Activated naive CD4-positive, alpha-beta T cell treated with anti-CD3 and anti-CD28 coated beads, Interleukin-2, amount 50 U/mL, for 24 hours (primary cell): ENCODE measurements around the gene OTOP3.

ENCODE experiments used
- H3K27ac Mint-ChIP-seq: one replicate; pipeline ENCODE4 v1.8.0; 2021; ENCODE audit warnings: mild to moderate bottlenecking, mixed read lengths
- H3K27me3 Mint-ChIP-seq: one replicate; pipeline ENCODE4 v1.8.0; 2021; ENCODE audit warnings: mixed read lengths
- H3K36me3 Mint-ChIP-seq: one replicate; pipeline ENCODE4 v1.8.0; 2021; ENCODE audit warnings: mixed read lengths
- H3K4me1 Mint-ChIP-seq: one replicate; pipeline ENCODE4 v1.8.0; 2021; ENCODE audit warnings: mixed read lengths
- H3K4me3 Mint-ChIP-seq: one replicate; pipeline ENCODE4 v1.8.0; 2021; ENCODE audit warnings: mild to moderate bottlenecking, mixed read lengths
- H3K9me3 Mint-ChIP-seq: one replicate; pipeline ENCODE4 v1.8.0; 2021; ENCODE audit warnings: mixed read lengths

The OTOP3 gene

DNA sequence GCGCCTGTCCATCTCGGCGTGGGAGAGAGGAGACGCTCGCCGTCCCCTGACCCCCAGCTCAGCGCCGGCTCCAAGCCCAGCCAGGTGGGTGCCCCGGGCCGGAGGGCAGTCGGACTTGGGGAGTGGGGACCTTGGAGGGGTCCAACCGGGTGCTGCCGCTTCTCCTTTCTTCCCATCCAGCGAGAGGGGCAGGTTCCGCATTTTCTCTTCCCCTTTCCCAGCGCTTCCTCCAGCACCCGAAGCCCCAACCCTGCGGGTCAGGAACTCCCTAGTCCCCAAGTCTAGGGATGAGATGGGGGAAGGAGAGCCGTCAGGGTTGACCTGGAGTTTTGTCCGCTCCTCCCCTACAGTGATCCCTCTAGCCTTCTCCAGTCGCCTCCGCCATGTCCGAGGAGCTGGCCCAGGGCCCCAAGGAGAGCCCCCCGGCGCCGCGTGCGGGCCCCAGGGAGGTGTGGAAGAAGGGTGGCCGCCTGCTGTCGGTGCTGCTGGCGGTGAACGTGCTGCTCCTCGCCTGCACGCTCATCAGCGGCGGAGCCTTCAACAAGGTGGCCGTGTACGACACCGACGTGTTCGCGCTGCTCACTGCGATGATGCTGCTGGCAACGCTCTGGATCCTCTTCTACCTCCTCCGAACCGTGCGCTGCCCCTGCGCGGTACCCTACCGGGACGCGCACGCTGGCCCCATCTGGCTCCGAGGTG is 11.3 kb upstream of the OTOP3 start, which contains the start of gene OTOP2:
Gene OTOP2, plus strand, starts transcription at position 24 of the 699 bp plus-strand sequence. Its CDS starts 360 bp downstream, at position 384.
- no peaks in the 10 kb centered on the region for H3K9me3 Mint-ChIP-seq
- peaks cover 2% of the 10 kb centered on the region for H3K36me3 Mint-ChIP-seq
- H3K27ac Mint-ChIP-seq = no peak within 1 kb of the TSS
- H3K27me3 Mint-ChIP-seq = peaks cover 39% of the 10 kb centered on the region
- H3K4me1 Mint-ChIP-seq = peaks cover 11% of the 10 kb centered on the region
- peak within 1 kb of the TSS; percentile 60 for H3K4me3 Mint-ChIP-seq

DNA sequence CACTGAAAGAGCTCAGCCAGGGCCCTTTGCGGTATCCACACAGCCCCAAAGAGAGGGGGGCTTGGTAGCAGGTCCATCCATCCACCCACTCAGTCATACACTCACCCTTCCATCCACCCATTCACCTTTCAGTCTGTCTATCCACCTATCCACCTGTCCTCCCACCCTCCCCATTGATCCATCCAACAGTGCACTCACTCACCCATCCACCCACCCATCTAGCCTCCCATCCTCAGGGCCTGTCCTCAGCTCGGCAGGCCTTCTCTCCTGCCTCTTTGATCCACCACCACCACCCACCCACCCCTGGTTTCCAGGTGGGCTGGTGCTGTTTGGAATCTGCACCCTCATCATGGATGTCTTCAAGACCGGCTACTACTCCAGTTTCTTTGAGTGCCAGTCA is 10.5 kb upstream of the OTOP3 start:
- peaks cover 2% of the 10 kb centered on the region for H3K36me3 Mint-ChIP-seq
- peaks cover 44% of the 10 kb centered on the region for H3K27me3 Mint-ChIP-seq
- no peak overlapping the region for H3K27ac Mint-ChIP-seq
- peaks cover 11% of the 10 kb centered on the region for H3K4me1 Mint-ChIP-seq
- no peaks in the 10 kb centered on the region for H3K9me3 Mint-ChIP-seq
- no peak overlapping the region for H3K4me3 Mint-ChIP-seq

DNA sequence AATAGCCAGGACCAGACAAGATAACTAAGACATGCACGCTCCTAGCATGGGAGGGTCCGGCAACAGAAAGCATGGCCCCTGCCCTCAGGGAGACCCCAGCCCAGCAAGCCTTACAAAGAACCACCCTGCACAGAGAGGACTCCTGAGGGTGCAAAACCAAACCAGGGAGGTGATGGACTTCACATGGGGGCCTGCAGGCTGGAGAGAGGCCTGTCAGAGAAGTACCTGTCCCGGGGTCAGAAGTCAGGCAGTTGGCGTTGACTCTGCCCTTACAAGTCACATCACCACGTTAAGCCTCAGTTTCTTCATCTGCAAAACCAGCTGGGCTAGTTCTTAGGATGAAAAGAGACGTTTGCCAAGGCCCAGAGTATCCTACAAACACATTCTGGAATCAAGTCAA is 6.9 kb upstream of the OTOP3 start:
- Mint-ChIP-seq H3K36me3 (peaks cover 2% of the 10 kb centered on the region), H3K27ac (no peak overlapping the region), H3K9me3 (no peaks in the 10 kb centered on the region), H3K27me3 (peaks cover 51% of the 10 kb centered on the region), H3K4me3 (no peak overlapping the region), H3K4me1 (peaks cover 6% of the 10 kb centered on the region)

DNA sequence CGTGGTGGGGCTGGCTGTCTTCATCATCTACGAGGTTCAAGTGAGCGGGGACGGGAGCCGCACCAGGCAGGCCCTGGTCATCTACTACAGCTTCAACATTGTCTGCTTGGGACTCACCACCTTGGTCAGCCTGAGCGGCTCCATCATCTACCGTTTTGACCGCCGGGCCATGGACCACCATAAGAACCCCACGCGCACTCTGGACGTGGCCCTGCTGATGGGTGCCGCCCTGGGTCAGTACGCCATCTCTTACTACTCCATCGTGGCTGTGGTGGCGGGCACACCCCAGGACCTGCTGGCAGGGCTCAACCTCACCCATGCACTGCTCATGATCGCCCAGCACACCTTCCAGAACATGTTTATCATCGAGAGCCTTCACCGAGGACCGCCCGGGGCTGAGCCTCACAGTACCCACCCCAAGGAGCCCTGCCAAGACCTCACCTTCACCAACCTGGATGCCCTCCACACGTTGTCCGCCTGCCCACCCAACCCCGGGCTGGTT is 5.1 kb upstream of the OTOP3 start:
- H3K4me1 Mint-ChIP-seq = no peaks in the 10 kb centered on the region
- H3K9me3 Mint-ChIP-seq = no peaks in the 10 kb centered on the region
- peaks cover 2% of the 10 kb centered on the region for H3K36me3 Mint-ChIP-seq
- H3K4me3 Mint-ChIP-seq = no peak overlapping the region
- peaks cover 41% of the 10 kb centered on the region for H3K27me3 Mint-ChIP-seq
- H3K27ac Mint-ChIP-seq = no peak overlapping the region

DNA sequence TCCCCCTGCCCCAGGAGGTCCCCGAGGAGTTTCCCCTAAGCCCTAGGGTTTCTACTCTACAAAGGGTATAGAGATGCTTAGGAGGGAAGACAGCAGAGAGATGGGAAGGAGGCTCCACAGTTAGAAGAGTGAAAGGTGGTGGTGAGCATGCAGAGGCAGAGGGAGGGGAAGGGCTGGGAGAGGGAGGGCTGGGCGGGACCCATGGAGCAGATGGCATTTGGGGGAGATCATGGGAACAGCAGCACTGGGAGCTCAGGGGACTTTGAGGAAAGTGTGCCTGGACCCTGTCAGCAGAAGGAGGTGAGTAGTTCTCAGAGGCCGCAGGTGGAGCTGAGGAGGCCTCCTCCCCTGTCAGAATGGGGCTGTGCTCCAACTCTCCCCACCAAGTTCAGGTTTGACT is 650 bp upstream of the OTOP3 start:
- H3K36me3 Mint-ChIP-seq = peaks cover 2% of the 10 kb centered on the region
- no peaks in the 10 kb centered on the region for H3K4me1 Mint-ChIP-seq
- no peak overlapping the region for H3K4me3 Mint-ChIP-seq
- peaks cover 36% of the 10 kb centered on the region for H3K27me3 Mint-ChIP-seq
- no peaks in the 10 kb centered on the region for H3K9me3 Mint-ChIP-seq
- no peak overlapping the region for H3K27ac Mint-ChIP-seq

DNA sequence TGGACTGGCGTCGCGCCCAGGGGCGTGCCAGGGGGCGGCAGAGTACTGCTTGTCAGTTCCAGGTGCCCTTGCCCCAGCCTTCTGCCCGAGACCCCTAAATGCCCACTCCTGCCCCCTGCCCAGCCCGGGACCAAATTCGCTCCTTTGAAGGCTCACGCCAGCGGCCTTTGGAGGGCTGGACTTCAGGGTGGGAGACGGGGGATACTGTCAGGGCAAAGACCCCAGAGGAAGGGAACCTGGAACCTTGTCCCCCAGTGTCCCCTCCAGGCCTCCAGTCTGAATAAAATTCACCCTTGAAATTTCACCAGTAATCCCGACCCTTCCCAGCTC is 737 bp downstream of the OTOP3 start:
- Mint-ChIP-seq H3K27me3 (peaks cover 29% of the 10 kb centered on the region), H3K9me3 (no peaks in the 10 kb centered on the region), H3K27ac (no peak overlapping the region), H3K4me1 (no peaks in the 10 kb centered on the region), H3K36me3 (peaks cover 2% of the 10 kb centered on the region), H3K4me3 (peak overlapping the region; percentile 33)

DNA sequence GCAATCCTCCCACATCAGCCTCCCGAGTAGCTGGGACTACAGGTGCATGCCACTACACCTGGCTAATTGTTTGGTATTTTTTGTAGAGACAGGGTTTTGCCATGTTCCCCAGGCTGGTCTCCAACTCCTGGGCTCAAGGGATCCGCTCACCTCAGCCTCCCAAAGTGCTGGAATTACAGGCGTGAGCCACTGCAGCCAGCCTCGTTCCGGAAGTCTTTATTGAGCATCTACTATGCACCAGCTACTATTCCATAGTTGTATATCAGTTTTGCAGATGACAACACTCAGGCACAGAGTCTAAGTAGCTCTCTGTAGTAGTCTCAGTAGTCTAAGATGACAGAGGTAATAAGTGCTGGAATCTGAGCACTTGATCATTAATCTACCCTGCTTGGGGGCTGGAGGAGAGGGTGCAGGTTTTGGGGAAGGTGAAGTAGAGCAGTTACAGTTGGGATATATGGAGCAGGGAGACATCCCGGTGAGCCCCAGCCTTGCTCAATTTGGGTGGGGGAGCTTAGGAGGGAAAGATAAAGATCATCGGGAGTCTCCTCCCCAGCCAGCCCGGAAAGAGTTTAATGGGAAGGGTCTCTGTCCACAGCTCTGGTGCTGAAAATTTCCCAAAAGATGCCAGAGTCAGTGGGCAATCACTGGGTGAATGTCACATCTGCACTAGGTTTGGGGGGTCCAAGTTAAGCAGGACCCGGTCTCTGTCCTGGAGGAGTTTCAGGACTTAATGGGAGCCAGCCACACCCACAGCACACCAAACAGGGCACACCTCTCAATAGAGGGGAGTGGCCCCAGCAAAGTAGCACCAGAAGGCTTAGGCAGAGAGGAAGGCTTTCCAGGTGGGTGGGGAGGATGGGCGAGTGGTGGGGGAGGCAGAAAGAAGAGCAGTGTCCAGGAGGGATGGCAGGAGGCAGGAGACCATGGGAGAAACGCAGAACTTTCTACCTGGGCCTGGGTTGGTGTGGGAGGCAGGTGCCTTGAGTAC is 1.7 kb downstream of the OTOP3 start:
- H3K36me3 Mint-ChIP-seq = peaks cover 2% of the 10 kb centered on the region
- H3K27me3 Mint-ChIP-seq = peaks cover 31% of the 10 kb centered on the region
- H3K9me3 Mint-ChIP-seq = no peaks in the 10 kb centered on the region
- H3K4me3 Mint-ChIP-seq = peak overlapping the region; percentile 33
- no peak overlapping the region for H3K27ac Mint-ChIP-seq
- no peaks in the 10 kb centered on the region for H3K4me1 Mint-ChIP-seq

DNA sequence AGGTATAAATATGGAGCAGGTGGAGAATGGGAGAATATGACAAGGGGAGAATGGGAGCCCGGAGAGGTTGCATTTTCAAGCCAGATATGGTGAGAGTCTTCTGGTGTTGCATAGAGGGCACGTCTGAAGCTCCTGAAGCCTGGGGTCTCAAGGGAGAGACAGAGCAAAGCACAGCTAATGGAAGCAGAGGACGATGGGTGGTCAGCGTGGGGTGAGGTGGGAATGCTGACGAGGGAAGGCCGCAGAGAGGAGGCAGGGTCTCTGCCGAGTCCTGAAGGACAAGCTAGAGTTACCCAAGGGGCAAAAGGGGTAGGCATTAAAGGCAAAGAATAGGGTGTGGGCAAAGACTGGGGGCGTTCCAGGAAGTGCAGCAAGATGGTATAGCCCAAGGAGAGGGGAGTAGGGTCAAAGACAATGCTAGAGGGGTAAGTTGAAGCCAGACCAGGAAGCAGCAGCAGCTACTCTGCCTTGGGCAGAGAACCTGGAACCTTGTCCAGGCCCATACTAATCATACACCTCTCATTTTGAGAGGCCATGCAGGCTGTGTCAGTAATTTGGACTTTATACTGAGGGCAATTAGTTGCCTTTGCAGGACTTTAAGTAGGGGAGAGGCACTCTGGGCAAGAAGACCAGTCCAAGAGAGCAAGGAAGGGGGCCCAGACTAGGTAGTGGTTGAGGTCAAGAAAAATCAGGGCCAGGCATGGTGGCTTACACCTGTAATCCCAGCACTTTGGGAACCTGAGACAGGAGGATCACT is 2.7 kb downstream of the OTOP3 start:
- peaks cover 26% of the 10 kb centered on the region for H3K27me3 Mint-ChIP-seq
- H3K36me3 Mint-ChIP-seq = peaks cover 2% of the 10 kb centered on the region
- no peaks in the 10 kb centered on the region for H3K9me3 Mint-ChIP-seq
- no peak overlapping the region for H3K4me3 Mint-ChIP-seq
- H3K4me1 Mint-ChIP-seq = no peaks in the 10 kb centered on the region
- H3K27ac Mint-ChIP-seq = no peak overlapping the region

DNA sequence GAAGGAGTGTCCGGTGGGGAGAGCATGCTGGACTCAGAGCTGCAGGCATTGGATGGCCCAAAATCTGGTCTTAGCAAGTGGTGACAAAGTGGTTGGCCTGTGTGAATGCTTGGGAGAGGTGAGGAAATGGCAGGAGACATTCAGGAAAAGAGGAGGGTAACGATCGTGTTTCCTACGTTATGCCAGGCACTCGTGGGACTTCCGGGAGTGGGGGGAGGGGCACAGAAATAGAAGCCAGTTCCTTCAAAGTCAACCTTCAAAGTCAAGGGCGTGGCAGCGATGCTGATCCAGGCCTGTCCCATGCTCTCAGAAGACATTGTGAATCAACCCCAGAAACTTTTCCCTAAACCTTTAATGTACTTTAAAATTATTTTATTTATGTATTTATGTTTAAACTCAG is 3.8 kb downstream of the OTOP3 start:
- H3K9me3 Mint-ChIP-seq = no peaks in the 10 kb centered on the region
- no peak overlapping the region for H3K27ac Mint-ChIP-seq
- peaks cover 24% of the 10 kb centered on the region for H3K27me3 Mint-ChIP-seq
- H3K4me1 Mint-ChIP-seq = no peaks in the 10 kb centered on the region
- peaks cover 2% of the 10 kb centered on the region for H3K36me3 Mint-ChIP-seq
- no peak overlapping the region for H3K4me3 Mint-ChIP-seq

DNA sequence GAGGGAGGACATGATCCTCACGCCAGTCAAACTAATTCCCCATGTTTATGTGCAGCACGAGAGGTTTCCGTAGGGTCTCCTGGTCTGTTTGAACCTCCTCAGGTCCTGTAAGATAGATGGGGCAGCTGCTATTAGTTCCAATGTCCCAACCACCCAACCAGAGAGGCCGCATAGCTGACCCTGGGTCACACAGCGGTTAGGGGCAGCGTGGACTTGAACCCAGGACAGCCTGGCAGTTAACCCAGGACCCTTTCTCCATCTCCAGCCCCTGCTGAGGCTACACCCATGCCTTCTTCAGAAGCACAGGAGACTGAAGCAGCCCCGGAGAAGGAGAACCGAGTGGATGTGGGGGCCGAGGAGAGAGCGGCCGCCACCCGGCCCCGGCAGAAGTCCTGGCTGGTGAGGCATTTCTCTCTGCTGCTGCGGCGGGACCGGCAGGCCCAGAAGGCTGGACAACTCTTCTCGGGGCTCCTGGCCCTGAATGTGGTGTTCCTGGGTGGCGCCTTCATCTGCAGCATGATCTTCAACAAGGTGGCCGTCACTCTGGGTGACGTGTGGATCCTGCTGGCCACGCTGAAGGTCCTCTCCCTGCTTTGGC is 5.5 kb downstream of the OTOP3 start:
- Mint-ChIP-seq H3K36me3 (peaks cover 2% of the 10 kb centered on the region), H3K4me3 (no peak overlapping the region), H3K9me3 (no peaks in the 10 kb centered on the region), H3K4me1 (no peaks in the 10 kb centered on the region), H3K27me3 (peaks cover 20% of the 10 kb centered on the region), H3K27ac (no peak overlapping the region)

DNA sequence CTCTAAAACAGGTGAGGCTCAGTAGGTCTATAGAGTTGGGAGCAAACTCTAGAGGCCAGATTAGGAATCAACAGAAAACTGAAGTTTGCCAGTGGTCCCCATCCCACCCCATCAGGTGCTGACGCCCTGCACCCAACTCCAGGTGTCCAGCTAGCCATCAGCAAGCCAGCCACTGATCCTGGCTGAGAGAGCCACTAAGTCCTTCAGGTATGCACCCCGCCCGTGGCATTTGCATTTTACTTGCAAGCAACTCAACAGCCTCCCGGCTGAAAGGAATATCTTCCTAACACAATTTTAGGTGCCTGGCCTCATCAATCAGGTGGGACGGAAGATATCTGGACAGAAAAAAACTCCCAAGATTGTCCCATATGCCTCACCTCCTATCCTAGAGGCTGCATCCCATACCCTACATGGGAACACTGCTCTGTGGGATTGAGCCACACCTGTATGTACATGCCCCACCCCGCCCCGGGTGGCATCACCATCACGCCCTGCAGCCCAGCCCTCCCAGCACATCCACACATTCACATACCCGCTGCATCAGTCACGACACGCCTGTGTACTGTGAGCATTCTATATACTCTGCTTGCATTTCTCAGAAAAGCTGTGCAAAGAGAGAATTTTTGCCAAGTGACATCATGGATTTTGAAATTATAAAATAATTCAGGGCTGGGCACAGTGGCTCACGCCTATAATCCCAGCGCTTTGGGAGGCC is 8.3 kb downstream of the OTOP3 start:
- Mint-ChIP-seq H3K36me3 (no peaks in the 10 kb centered on the region), H3K4me3 (no peak overlapping the region), H3K4me1 (no peaks in the 10 kb centered on the region), H3K9me3 (no peaks in the 10 kb centered on the region), H3K27me3 (peaks cover 4% of the 10 kb centered on the region), H3K27ac (no peak overlapping the region)

DNA sequence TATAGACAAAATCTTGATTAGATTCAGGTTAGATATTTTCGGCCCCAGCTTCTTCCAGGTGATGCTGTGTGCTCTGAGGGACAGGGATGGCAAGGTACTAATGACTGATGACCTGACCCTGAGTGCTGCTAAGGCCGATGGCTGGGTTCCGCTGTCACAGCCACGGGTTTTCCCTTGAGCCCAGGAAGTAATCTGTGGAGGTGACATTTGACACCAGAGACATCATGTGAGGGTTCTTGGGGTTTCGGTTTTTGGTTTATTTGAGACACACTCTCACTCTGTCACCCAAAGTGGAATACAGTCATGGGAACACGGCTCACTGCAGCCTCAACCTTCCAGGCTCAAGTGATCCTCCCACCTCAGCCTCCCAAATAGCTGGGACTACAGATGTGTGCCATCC is 9.8 kb downstream of the OTOP3 start:
- H3K4me1 Mint-ChIP-seq = no peaks in the 10 kb centered on the region
- no peak overlapping the region for H3K4me3 Mint-ChIP-seq
- peaks cover 4% of the 10 kb centered on the region for H3K27me3 Mint-ChIP-seq
- no peaks in the 10 kb centered on the region for H3K36me3 Mint-ChIP-seq
- H3K27ac Mint-ChIP-seq = no peak overlapping the region
- no peaks in the 10 kb centered on the region for H3K9me3 Mint-ChIP-seq

DNA sequence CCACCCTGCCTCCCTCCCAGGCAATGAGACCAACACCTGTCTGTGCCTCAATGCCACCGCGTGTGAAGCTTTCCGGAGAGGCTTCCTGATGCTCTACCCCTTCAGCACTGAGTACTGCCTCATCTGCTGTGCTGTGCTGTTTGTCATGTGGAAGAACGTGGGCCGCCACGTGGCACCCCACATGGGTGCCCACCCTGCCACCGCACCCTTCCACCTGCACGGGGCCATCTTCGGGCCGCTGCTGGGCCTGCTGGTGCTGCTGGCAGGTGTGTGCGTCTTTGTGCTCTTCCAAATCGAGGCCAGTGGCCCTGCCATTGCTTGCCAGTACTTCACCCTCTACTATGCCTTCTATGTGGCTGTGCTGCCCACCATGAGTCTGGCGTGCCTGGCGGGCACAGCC is 10.9 kb downstream of the OTOP3 start:
- H3K4me3 Mint-ChIP-seq = no peak overlapping the region
- no peaks in the 10 kb centered on the region for H3K36me3 Mint-ChIP-seq
- no peaks in the 10 kb centered on the region for H3K9me3 Mint-ChIP-seq
- peaks cover 4% of the 10 kb centered on the region for H3K27me3 Mint-ChIP-seq
- H3K4me1 Mint-ChIP-seq = no peaks in the 10 kb centered on the region
- no peak overlapping the region for H3K27ac Mint-ChIP-seq

DNA sequence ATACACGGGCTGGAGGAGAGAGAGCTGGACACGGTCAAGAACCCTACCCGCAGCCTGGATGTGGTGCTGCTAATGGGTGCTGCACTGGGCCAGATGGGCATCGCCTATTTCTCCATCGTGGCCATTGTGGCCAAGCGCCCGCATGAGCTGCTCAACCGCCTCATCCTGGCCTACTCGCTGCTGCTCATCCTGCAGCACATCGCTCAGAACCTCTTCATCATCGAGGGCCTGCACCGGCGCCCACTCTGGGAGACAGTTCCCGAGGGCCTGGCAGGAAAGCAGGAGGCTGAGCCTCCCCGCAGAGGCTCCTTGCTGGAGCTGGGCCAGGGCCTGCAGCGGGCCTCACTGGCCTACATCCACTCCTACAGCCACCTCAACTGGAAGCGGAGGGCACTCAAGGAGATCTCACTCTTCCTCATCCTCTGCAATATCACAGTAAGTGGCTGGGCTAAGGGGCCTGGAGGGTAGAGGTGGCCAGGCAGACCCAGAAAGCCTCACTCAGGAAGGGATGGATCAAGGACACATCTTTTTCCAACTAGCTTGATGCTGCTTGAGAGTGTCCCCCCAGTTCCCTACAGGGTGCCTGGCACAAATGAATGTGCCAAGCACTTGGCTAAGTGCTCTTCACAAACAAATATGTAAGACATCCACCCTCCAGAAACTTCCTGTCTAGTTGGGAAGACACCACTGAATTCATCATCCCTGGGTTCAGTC is 11.5 kb downstream of the OTOP3 start:
- H3K27me3 Mint-ChIP-seq = peaks cover 2% of the 10 kb centered on the region
- H3K4me1 Mint-ChIP-seq = no peaks in the 10 kb centered on the region
- H3K9me3 Mint-ChIP-seq = no peaks in the 10 kb centered on the region
- no peak overlapping the region for H3K4me3 Mint-ChIP-seq
- H3K36me3 Mint-ChIP-seq = no peaks in the 10 kb centered on the region
- H3K27ac Mint-ChIP-seq = no peak overlapping the region
